Fibroblast of peridontal ligament (primary cell): ENCODE results near the gene SLC19A1.

Experiments
- DNase-seq: peaks from one replicate; pipeline ENCODE4 v3.0.0-alpha.2; 2010; ENCODE audit errors: extremely low read depth

Gene SLC19A1

DNA sequence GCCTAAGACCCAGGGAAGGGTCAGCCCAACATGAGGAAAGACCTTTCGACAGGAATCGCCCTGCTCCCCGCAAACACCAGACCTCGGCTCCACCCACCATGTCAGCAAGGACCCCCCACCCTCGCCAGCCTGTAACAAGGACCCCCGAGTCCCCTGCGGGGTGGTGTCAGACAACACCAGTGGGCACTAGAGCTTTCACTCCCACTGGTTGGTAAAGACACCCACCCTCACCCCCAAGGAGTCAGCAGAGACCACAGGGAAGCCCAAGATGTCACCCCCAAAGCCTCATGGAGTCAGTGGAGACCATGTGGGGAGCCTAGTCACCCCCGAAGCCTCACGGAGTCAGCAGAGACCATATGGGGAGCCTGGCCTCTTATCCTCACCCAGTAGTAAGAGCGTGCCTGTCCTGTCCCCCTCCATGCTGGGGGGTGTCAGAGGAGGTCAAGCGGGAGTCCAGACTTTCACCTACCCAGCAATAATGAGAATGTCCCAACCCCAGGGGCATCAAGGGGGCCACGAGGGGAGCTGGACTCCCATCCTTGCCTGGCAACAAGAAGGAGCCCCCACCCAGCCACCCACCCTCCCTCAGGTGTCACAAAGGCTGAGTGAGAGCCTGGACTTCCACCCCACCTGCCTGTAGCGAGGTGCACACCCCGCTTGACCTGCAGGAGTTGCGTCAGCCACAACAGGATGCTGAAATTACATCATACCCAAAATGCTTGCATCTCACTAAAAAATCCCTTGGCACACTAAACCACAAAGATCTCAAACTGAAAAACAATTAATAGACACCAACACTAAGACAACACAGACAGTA, 24.8 kb downstream of the SLC19A1 start:
- no peak for DNase-seq

DNA sequence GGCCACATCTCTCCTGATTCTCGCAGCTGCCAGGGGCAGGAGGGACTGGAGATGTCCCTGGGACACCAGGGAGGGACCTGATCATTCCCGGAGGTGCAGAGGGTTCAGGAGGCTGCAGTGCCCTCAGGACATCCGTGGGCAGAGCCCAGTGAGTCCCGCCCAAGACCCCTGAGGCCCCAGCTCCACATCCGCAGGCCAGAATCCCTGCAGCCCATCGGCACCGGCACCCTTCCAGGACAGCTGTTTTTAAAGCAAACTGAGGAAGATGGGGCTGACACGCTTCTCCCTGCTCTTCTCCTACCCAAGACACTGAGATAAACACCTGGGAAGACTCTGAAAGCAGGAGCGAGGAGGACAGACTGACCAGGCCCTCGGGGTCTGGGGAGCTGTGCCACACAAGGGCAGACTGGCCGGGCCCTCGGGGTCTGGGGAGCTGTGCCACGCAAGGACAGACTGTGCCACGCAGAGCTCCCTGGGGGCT, 25.5 kb downstream of the SLC19A1 start:
- DNase-seq: no peak

DNA sequence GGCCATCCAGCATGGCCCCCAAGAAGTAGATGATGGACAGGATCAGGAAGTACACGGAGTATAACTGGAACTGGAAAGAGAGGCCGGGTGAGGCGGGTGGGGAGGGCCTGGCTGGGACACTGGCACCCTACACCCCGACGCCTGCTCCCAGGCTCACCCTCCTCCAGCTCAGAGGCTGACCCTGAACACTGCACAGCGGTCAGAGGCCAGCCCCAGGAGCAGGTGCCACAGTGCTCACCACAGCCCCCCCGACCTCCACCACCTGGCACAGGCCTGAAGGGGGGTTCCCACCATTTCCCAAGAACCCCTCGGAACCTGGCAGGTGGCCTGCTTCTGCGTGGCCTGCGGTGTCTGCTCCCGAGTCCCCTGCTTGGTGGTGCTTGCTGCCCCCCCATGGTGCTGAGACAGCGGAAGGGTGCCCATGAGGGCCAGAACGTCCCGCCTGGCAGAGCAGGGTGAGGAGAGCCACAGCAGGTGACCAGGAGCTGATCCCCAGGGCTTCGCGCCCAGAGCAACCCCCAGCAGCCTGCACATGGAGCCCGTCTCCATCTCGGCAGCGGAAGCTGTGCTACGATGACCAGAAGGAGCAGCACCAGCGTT, 26.1 kb downstream of the SLC19A1 start:
- DNase-seq: no peak

DNA sequence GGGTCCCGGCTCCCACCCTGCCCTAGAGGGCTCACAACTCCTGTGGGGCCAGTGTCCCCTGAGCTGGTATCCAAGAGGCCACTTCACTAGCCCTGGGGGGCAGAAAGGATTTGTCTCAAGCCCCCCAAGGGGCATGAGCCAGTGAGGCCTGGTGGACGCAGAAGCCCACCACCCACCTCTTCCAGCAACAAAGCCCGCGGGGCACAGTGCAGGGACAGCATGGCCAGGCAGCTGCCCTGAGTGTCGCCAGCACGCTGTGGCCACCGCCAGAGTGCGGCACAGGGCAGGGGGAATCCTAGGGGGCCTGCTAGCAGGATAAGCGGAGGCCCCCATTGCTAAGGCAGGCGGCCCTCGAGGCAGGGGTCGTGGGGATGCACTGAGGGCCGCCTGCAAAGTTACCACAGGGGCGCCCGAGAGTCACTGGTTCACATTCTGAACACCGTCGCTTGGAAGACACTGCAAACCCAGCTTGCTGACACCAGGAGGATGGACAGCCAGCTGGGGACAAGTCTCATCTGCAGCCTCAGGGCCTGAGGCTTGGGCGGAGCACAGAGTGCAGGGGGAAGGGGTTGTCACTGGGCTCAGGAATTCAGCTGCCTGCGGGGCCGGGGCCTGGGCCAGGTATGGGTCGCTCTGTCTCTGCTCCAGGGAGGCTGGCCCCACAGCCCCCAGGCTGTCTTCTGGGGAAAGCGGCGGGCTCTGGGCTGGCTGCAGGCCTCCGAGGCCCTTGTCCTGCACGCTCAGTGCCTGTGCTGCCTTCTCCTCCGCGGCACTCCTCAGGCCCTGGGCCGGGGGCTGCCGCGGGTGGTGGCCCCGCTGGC, 26.8 kb downstream of the SLC19A1 start:
- DNase-seq: no peak

DNA sequence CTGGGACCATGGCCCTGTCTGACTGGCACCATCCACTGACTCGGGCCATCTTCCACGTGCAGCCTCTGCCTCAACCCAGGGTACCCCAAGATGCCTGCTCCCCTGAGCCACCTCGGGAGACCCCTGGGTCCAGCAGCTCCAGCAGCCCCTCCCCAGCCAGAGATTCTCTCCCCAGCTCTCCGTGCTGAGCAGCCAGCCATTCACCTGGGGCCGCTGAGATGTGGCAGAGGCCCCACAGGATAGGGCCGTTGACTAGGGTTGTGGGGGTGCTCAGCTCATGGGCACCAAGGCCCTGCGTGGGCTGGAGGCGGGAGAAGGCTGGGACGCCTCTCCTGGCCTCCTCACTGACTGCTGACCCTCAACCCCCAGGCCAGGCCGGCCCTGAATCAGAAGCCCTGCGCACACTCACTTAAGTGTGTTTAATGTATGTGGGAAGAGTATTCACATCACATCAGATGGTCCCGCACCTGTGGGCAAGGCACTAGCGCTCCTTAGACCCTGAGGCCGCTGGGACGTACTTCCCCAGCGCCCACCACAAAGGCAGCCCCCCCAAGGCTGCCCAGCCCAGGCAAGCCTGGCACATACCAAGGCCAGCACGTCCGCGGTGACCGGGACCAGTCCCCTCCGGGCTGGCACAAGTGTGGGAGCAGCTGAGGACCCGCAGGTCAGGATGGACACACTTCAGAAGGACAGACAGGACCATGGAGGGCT, 27.8 kb downstream of the SLC19A1 start:
- no peak for DNase-seq

DNA sequence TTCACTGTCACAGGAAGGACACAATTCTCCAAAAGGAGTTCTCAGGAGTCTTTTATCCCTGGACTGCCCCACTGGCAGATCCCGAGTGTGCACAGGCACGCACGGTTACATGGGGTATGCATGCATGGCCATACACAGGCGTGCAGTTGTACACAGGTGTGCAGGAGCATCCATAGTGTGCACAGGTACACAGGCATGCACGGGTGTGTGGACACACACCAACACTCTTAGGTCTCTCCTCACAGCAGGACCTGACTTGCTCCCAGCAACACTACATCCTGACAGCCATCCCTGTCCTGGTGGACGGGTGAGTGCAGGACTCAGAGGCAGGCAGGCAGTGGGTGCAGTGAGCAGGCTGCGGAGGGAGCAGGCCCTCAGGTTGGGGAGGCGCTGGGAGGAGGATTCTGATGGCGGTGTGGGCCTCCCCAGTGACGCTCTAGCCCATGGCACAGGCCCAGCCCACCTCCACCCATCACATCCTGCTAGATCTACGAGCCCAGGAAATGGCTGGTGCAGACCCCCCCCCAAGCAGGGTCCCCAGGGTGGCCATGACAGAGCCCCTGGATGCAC, 28.4 kb downstream of the SLC19A1 start:
- DNase-seq: no peak

DNA sequence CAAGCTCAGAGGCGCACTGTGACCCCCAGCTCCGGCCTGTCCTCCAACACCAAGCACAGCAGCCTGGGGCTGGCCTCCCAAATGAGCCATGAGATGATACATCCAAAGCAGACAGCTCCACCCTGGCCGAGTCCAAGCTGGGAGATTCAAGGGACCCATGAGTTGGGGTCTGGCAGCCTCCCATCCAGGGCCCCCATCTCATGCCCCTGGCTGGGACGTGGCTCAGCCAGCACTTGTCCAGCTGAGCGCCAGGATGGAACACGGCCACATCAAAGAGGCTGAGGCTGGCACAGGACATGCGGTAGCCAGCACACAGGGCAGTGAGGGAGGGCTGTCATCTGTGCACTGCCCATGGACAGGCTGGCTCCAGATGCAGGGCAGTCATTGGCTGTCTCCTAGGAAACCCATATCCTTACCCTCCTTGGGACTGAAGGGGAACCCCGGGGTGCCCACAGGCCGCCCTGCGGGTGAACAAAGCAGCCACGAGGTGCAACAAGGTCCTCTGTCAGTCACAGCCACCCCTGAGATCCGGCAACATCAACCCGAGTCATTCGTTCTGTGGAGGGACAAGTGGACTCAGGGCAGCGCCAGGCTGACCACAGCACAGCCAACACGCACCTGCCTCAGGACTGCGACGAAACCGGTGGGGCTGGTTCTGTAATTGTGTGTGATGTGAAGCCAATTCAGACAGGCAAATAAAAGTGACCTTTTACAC, 29.1 kb downstream of the SLC19A1 start:
- DNase-seq: no peak

DNA sequence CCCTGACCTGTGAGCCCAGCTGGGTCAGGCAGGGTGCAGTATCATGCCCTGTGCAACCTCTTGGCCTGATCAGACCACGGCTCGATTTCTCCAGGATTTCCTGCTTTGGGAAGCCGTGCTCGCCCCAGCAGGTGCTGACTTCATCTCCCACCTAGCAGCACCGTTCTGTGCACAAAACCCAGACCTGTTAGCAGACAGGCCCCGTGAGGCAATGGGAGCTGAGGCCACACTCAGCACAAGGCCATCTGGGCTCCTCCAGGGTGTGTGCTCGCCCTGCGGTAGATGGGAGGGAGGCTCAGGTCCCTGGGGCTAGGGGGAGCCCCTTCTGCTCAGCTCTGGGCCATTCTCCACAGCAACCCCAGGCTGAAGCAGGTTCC, 29.6 kb downstream of the SLC19A1 start:
- DNase-seq: no peak

DNA sequence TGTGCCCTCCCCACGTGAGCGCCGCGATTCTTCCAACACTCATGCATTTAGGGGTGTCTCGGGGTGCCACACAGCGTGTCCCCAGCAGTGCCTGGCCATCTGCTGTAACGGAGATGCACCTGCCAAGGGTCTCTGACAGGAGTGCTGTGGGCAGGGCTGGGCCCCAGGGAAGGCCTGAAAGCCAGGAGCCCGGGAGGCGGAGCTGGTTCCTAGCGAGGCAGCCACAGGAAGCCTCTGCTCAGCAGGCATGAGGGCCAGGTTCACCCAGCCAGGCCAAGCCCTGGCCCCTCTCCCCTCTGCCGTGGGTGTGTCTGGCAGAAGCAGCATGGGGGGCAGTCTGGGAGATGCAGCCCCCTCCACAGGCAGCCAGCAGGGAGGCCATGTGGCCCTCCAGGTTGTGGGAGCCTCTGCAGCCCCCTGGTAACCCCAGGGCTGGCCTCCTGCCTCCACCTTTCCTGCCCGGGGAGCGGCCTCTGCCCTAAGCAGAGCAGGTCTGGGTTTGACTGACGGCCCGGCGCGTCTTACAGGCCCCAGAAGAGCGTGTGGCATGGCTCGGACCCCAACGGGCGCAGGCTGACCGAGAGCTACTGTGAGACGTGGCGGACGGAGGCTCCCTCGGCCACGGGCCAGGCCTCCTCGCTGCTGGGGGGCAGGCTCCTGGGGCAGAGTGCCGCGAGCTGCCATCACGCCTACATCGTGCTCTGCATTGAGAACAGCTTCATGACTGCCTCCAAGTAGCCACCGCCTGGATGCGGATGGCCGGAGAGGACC, 30.4 kb downstream of the SLC19A1 start:
- no peak for DNase-seq

DNA sequence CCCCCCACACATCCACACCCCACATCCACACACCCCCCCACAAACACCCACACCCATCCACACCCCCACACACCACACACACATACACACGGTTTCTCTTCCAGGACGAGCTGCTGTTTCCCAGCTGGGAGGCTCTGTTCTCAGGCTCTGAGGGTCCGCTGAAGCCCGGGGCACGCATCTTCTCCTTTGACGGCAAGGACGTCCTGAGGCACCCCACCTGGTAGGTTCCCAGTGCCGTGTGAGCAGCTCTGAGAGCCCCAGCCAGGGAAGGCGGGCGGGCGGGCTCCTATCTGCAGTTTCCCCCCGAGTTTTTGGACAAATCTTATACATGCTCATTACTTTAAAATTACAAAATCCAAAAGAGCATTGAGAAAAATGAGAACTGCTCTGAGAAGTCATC, 31.2 kb downstream of the SLC19A1 start:
- DNase-seq: no peak

DNA sequence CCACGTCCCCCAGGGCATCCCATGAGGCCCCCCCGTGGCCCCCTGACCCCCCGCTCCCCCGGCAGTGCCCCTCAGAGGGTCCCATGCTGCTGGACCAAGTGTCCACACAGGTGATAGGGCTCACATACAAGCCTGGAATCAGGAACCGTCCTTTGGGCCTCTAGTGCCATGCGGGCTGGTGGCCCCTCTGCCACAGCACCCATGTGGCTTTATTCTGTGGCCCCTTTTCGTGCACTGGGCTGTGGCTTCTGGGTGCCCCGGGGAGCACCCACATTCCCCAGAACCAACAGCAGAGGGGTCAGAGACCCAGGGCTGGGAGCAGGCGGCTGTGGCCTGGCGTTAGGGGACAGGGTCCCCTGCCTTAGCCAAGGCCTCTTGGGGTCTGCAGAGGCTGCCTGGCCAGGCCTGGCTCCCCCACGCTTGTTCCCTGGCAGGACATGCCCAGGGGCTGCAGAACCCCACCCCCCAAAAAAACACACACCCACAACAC, 31.7 kb downstream of the SLC19A1 start:
- no peak for DNase-seq

DNA sequence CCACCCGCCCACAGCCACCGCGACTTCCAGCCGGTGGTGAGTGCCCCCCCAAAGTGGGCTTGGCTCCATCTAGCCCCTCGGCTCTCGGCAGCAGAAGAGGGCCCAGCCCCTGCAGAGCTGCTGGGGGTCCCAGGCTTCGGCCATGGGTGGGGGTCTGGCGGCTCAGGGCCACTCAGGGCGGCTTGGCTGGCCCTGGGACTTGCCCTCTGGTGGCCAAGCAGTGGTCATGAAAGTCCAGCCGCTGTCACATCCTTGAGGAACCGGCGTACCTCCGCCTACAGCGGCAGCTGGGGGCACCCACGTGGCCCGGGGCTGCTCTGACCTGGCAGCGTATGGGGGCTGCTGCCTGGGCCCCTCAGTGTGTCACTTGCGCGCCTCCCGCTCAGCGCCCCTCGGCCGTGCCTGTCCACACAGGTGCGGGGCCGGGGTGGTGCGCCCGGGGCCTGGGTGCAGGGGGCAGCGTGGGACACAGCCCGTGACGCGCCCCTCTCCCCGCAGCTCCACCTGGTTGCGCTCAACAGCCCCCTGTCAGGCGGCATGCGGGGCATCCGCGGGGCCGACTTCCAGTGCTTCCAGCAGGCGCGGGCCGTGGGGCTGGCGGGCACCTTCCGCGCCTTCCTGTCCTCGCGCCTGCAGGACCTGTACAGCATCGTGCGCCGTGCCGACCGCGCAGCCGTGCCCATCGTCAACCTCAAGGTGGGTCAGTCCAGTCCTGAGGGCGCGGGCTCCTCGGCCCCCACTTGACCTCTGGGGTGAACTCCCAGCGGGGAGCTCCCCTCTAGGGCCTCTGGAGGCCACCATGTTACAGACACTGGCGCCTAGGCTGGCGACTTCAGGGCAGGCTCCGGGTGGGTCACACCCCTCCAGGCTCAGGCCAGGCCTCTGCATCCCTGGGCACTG, 32.4 kb downstream of the SLC19A1 start:
- DNase-seq: no peak

DNA sequence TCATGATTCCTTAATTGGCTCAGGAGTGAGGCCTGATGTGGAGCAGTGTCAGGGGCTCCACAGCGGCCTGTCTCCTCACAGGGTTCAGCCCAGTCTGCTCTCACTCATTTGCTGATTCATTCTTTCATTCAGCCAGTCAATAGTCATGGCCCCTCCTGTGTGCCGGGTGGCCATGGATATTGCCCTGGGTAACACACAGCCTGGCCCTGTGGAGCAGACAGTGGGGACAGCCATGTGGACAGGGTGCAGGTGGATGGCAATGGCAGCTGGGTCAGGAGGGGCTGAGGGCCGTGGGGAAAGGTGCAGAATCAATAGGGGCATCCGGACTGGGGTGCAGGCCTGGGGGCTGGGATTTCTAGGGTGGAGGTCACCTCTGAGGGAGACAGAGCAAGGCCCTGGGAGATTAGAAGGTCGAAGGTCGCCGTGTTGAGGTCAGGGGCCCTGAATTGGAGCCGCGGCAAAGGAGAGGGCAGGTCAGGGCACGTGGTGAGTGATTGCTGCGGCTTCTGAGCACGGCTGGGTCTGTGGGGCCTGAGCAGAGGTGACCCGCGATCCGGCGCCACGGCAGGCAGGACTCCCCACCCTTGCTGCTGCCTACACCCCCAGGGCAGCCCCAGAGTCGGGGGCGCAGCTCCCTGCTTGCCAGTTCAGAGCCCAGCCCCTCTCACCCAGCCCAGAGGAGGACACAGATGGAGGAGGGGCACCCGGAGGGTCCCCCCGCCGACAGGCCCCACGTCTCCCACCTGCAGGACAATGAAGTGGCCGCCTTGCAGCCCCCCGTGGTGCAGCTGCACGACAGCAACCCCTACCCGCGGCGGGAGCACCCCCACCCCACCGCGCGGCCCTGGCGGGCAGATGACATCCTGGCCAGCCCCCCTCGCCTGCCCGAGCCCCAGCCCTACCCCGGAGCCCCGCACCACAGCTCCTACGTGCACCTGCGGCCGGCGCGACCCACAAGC, 33.4 kb downstream of the SLC19A1 start:
- no peak for DNase-seq

DNA sequence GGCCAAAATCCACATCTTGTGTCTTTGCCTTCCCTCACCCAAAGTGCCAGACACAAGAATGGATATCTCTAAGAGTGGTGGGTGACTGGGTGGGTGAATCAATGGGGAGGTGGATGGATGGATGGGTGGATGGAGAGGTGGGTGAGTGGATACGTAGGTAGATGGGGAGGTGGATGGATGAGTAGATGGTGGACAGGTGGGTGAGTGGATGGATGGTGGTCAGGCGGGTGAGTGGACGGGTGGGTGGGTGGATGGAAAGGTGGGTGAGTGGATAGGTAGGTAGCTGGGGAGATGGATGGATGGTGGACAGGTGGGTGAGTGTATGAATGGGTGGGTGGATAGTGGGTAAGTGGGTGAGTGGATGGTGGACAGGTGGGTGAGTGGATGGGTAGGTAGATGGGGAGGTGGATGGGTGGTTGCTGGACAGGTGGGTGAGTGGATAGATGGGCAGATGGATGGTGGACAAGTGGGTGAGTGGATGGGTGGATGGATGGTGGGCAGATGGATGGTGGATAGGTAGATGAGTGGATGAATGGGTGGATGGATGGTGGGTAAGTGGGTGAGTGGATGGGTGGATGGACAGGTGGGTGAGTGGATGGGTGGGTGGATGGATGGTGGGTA, 34.2 kb downstream of the SLC19A1 start:
- no peak for DNase-seq

DNA sequence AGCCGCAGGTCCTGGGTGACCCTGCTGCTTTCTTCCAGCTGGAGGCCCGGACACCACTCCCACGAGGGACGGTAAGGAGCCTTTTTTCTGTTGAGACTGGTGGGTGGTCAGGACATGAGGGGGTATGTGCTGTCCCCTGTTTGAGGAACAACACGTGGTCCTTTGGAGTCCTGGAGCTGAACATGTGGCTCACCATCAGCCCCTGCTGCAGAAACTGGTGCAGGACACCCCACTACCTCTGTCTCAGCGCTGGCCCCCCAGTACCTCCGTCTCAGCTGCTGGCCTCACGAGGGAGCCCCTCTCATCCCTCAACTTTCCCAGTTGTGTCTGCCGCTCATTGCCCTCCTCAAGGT, 34.7 kb downstream of the SLC19A1 start:
- no peak for DNase-seq

DNA sequence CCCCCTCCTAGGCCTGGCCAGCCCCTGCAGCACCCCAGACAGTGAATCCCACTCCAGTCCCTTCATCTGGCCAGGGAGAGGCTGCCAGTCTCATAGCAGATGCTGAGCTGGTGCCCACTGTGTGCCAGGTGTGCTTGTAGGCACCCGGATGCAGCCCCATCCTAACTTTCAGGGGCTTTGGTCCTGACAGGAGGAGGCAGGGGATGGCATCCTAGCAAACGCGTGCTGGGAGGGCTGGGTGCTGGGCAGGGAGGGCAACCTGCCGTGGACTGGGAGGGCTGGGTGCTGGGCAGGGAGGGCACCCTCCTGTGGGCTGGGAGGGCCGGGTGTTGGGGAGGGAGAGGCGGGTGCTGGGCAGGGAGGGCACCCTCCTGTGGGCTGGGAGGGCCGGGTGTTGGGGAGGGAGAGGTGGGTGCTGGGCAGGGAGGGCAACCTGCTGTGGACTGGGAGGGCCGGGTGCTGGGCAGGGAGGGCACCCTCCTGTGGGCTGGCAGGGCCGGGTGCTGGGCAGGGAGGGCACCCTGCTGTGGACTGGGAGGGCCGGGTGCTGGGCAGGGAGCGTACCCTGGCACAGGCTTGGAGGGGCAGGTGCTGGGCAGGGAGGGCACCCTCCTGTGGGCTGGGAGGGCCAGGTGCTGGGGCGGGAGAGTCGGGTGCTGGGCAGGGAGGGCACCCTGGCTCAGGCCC, 35.3 kb downstream of the SLC19A1 start:
- no peak for DNase-seq
